ENCODE results near the gene BCOR.

BCOR gene

GRCh38 chrX:40088299-40088625, 9.5 kb downstream of the BCOR start:
- no peak for TF ChIP-seq CTCF (IDR thresholded peaks at IDR 0.05; ENCODE audit: poor library complexity, severe bottlenecking)
- Histone ChIP-seq H3K27me3 (ENCODE audit: insufficient read depth, poor library complexity, severe bottlenecking) (no peaks in the 10 kb centered on the region), H3K4me1 (ENCODE audit: insufficient read depth, poor library complexity, severe bottlenecking) (peaks cover 15% of the 10 kb centered on the region), H3K36me3 (ENCODE audit: low read depth) (no peaks in the 10 kb centered on the region), H3K9me3 (ENCODE audit: severe bottlenecking) (no peaks in the 10 kb centered on the region), H3K4me3 (ENCODE audit: severe bottlenecking) (no peak overlapping the region), H3K27ac (ENCODE audit: poor library complexity, severe bottlenecking) (no peak overlapping the region)
- DNase-seq (ENCODE audit: low spot score), result no peak
- ATAC-seq (ENCODE audit: low read depth), result no peak

GRCh38 chrX:40087425-40088298, 10.1 kb downstream of the BCOR start:
- Histone ChIP-seq H3K27ac (ENCODE audit: poor library complexity, severe bottlenecking) (no peak overlapping the region), H3K4me3 (ENCODE audit: severe bottlenecking) (no peak overlapping the region), H3K4me1 (ENCODE audit: insufficient read depth, poor library complexity, severe bottlenecking) (peaks cover 15% of the 10 kb centered on the region), H3K27me3 (ENCODE audit: insufficient read depth, poor library complexity, severe bottlenecking) (no peaks in the 10 kb centered on the region), H3K9me3 (ENCODE audit: severe bottlenecking) (no peaks in the 10 kb centered on the region), H3K36me3 (ENCODE audit: low read depth) (no peaks in the 10 kb centered on the region)
- ATAC-seq (ENCODE audit: low read depth) (no peak), DNase-seq (ENCODE audit: low spot score) (no peak)
- TF ChIP-seq CTCF (IDR thresholded peaks at IDR 0.05; ENCODE audit: poor library complexity, severe bottlenecking), result no peak

- ATAC-seq (ENCODE audit: low read depth) (no peak), DNase-seq (ENCODE audit: low spot score) (no peak)
- Histone ChIP-seq H3K36me3 (ENCODE audit: low read depth) (no peaks in the 10 kb centered on the region), H3K27ac (ENCODE audit: poor library complexity, severe bottlenecking) (peak overlapping the region; percentile 57), H3K4me1 (ENCODE audit: insufficient read depth, poor library complexity, severe bottlenecking) (peaks cover 15% of the 10 kb centered on the region), H3K4me3 (ENCODE audit: severe bottlenecking) (no peak overlapping the region), H3K27me3 (ENCODE audit: insufficient read depth, poor library complexity, severe bottlenecking) (no peaks in the 10 kb centered on the region), H3K9me3 (ENCODE audit: severe bottlenecking) (no peaks in the 10 kb centered on the region)
- no peak for TF ChIP-seq CTCF (IDR thresholded peaks at IDR 0.05; ENCODE audit: poor library complexity, severe bottlenecking)
These were observed 11.0 kb downstream of the BCOR start for GRCh38 chrX:40086569-40087335.

- no peak for ATAC-seq (ENCODE audit: low read depth)
- no peak for DNase-seq (ENCODE audit: low spot score)
- H3K27ac ChIP-seq (ENCODE audit: poor library complexity, severe bottlenecking), result peak overlapping the region; percentile 57
- H3K27me3 ChIP-seq (ENCODE audit: insufficient read depth, poor library complexity, severe bottlenecking), result no peaks in the 10 kb centered on the region
- H3K9me3 ChIP-seq (ENCODE audit: severe bottlenecking), result no peaks in the 10 kb centered on the region
- no peaks in the 10 kb centered on the region for H3K36me3 ChIP-seq (ENCODE audit: low read depth)
- TF ChIP-seq CTCF (IDR thresholded peaks at IDR 0.05; ENCODE audit: poor library complexity, severe bottlenecking), result no peak
- peaks cover 15% of the 10 kb centered on the region for H3K4me1 ChIP-seq (ENCODE audit: insufficient read depth, poor library complexity, severe bottlenecking)
- no peak overlapping the region for H3K4me3 ChIP-seq (ENCODE audit: severe bottlenecking)
These were observed 12.0 kb downstream of the BCOR start for GRCh38 chrX:40085714-40086113.

All from RWPE2 (cell line).